Large intestine (tissue), 3 donors: Measurements from ENCODE around the gene FRS3. TPM values are rescaled to one million over a fixed set of nuclear protein-coding genes. Genes with fewer than 3 reads are reported as not detected.

Experiments used
- DNase-seq, 2 donors: peaks; one replicate each; pipeline versions ENCODE4 v3.0.0 to v3.0.0-alpha.2; 2013
- H3K27ac ChIP-seq: one replicate; pipeline ENCODE4 v1.5.1; 2013; ENCODE audit warnings: low read length
- H3K27me3 ChIP-seq: 2 replicates; pipeline ENCODE4 v1.6.1; 2013; ENCODE audit warnings: low read length; ENCODE audit not compliant: control insufficient read depth, insufficient read depth
- H3K36me3 ChIP-seq: 2 replicates; pipeline ENCODE4 v1.6.1; 2013; ENCODE audit warnings: low read length; ENCODE audit not compliant: control insufficient read depth, insufficient read depth
- H3K4me1 ChIP-seq: one replicate; pipeline ENCODE4 v1.6.1; 2013; ENCODE audit warnings: low read length; ENCODE audit not compliant: control insufficient read depth, insufficient read depth
- H3K4me3 ChIP-seq: one replicate; pipeline ENCODE4 v1.5.1; 2013; ENCODE audit warnings: low read length
- H3K9me3 ChIP-seq: one replicate; pipeline ENCODE4 v1.6.1; 2013; ENCODE audit warnings: mild to moderate bottlenecking, low read depth, low read length, moderate library complexity; ENCODE audit not compliant: control insufficient read depth
- WGBS: methylation state at CpG from one replicate; pipeline ENCODE4 v1.1.5; 2013; ENCODE audit warnings: low lambda C conversion rate; ENCODE audit not compliant: insufficient coverage; 5-methylcytosine and 5-hydroxymethylcytosine counted together
- polyA plus RNA-seq: library from polyadenylated mRNA; unstranded; fragments of 120-200 nt; gene quantifications from one replicate; pipeline ENCODE4 v1.2.1, GENCODE V29; 2013

FRS3 gene
- polyA plus RNA-seq, 1 donor = 5.9 TPM

DNA sequence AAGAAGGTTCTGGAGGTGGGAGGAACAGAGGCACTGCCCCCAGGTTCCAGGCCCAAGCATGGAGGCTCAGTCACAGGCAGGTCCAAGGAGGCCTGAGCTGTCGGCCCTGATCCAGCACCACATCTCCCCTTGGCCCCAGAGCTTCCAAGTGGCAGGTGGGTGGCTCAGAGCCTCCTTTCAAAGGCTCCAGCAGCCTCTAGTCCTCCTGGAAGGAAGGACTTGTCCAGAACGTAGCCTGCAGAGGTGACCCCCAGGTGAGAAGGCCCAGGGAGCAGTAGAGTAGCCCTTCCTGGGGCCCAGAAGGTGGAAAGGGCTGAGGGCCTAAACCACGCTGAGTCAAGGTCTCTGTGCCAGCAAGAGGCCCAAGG, 52.0 kb downstream of the FRS3 start:
- Histone ChIP-seq H3K4me3 (no peak overlapping the region), H3K36me3 (peaks cover 13% of the 10 kb centered on the region), H3K27me3 (no peaks in the 10 kb centered on the region), H3K4me1 (peaks cover 72% of the 10 kb centered on the region), H3K9me3 (no peaks in the 10 kb centered on the region), H3K27ac (peak overlapping the region; percentile 96)
- no CpG with 5 or more reads among the region's 3 CpGs for WGBS
- no peak for DNase-seq

DNA sequence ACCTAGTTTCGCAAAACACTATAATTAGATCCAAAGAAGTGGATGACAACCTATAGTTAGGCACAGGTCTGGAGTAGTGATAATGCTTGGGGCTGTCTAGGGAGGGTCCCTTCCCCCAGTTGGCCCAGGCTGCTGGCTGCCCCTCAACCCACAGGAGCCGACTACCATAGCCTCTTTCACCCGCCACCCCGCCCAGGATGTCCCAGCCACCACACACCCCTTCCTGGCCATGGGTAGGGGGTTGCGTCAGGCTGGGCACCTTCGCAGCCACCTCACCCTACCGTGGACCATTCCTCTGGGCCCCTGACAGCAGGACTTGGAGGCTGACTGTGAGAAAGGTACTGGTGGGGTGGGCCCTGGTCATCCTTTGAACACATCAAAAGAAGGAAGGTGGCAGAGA, 52.8 kb downstream of the FRS3 start:
- Histone ChIP-seq H3K27ac (peak overlapping the region; percentile 96), H3K4me1 (peaks cover 79% of the 10 kb centered on the region)
- WGBS = 67% methylated on average over 1 of the region's 7 CpGs

DNA sequence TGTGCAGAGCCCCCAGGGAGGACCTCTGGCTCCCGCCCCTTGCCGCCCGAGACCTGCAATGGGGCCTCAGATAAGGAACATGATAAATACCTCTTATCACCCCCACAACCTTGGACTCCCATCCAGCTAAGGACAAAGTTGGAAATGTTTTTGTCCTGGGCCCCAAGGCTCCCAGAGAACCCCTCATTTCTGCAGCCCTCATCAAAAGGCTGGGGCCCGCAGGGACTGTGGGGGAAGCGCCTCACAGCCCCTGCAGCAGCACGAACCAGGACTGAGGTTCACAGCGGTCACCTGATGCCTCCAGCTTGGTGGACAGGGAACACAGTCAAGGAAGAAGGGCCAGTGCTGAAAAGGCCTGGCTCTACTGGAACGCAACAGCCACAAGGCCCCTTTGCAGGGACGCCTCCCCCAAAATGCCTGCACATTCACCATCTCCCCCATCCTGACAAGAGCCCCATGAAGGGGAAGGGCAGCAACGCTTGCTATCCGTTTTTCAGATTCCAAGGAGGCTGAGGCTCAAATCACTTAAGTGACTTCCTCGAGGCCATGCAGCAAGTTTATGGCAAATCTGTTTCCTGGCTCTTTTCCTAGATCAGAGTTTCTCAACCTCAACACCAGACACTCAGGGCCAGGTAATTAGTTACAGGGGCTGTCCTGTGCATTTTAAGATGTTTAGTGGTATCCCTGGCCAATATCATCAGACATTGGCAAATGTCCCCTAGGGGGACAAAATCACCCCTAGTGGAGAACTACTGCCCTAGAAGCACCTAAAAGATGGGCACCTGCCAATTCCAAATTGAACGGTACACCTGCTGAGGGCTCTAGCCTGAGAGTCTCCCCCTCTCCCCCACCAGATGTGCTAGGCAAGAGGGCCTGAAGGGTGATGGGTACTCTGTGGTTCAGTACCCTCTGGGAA, 54.9 kb downstream of the FRS3 start:
- no CpG with 5 or more reads among the region's 13 CpGs for WGBS
- Histone ChIP-seq H3K27me3 (no peaks in the 10 kb centered on the region), H3K4me3 (no peak overlapping the region), H3K27ac (peak overlapping the region; percentile 96), H3K36me3 (peaks cover 14% of the 10 kb centered on the region), H3K9me3 (no peaks in the 10 kb centered on the region), H3K4me1 (peaks cover 87% of the 10 kb centered on the region)
- DNase-seq = peak; percentile 91 to 97

More for the DNA sequence above, 52.8 kb downstream of the FRS3 start:
- Histone ChIP-seq H3K4me3 (no peak overlapping the region), H3K36me3 (peaks cover 14% of the 10 kb centered on the region), H3K27me3 (no peaks in the 10 kb centered on the region), H3K9me3 (no peaks in the 10 kb centered on the region)
- DNase-seq = no peak

DNA sequence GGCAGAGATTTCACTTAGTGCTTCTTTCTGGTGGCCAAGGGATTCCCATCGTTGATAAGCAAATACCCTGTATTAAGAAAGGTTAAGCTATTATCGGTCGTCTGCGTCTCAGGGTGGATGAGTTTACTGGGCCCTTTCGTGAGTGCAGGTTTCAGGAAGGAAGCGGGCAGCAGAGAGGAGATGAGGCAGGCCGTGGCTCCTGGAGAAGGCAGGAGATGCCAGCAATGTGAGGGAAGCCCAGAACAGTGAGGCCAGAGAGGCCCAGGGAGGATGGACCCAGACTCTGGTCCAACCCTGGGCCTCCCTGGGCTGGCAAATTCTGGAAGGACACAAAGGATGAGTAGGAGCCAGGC, 55.5 kb downstream of the FRS3 start:
- WGBS = no CpG with 5 or more reads among the region's 7 CpGs
- Histone ChIP-seq H3K36me3 (peaks cover 11% of the 10 kb centered on the region), H3K4me1 (peaks cover 88% of the 10 kb centered on the region), H3K4me3 (peak overlapping the region; percentile 50), H3K27me3 (no peaks in the 10 kb centered on the region), H3K27ac (peak overlapping the region; percentile 96), H3K9me3 (no peaks in the 10 kb centered on the region)
- DNase-seq = no peak

DNA sequence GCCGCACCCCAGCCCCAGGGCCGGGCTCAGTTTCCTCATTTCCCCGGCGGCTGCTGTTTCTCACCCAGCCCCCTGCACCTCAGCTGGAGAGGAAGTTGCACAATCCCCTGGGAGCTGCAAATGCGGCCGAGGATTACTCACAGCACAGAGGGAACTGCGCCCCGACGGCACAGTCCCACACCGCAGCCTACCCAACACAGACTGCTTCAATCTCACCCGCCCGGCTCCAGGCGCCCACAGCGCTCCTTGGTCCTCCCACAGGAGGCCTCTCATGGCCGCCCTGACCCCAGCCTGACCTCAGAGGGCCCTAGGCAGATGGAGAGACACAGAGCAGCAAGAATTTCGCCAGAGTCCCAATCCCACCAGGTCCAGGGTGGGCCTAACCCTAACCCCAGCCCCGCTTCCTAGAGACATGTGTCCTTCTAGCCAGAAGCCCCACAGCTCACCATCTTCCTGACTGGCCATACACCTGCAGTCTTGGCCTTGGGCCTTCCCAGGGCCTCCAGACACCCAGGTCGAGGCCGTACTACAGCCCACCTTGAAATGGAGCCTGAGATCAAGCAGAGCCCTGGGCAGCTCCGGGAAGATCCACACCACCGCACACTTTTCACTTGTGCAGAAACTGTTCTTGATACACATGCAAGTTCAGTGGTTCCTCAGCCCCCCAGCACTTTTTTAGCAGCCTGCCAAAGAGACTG, 56.0 kb downstream of the FRS3 start:
- Histone ChIP-seq H3K36me3 (peaks cover 12% of the 10 kb centered on the region), H3K4me1 (peaks cover 88% of the 10 kb centered on the region), H3K4me3 (peak overlapping the region; percentile 50), H3K9me3 (no peaks in the 10 kb centered on the region), H3K27me3 (no peaks in the 10 kb centered on the region), H3K27ac (peak overlapping the region; percentile 96)
- no CpG with 5 or more reads among the region's 21 CpGs for WGBS
- peak; percentile 90 to 92 for DNase-seq

DNA sequence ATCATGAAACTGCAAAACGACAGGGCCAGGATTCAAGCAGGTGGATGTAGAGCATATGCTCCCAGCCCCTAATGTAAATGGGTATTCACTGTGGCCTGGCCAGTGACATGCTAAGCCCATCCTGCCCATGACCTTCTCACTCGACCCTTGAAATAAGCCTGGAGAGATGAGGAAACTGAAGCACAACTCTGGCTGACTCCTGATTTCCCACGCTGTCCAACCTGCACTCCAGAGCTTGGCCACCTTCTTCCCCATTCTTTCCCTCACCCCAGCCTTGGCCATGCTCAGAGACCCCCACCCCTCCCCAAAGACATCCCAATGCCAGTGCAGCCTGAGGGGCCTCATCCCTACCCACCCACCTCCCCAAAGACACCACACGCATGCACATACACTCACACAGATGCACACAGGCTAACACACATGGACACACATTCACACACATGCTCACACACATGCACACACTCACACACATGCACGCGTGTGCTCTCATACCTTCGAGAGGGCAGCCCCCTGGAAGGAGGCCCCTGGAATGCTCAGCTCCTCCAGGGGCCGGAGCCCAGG, 56.7 kb downstream of the FRS3 start:
- peak overlapping the region; percentile 96 for H3K27ac ChIP-seq
- DNase-seq = no peak
- H3K36me3 ChIP-seq = peaks cover 12% of the 10 kb centered on the region
- H3K4me1 ChIP-seq = peaks cover 86% of the 10 kb centered on the region
- peak overlapping the region; percentile 50 for H3K4me3 ChIP-seq
- no peaks in the 10 kb centered on the region for H3K9me3 ChIP-seq
- no peaks in the 10 kb centered on the region for H3K27me3 ChIP-seq
- 60% methylated on average over 1 of the region's 8 CpGs for WGBS

DNA sequence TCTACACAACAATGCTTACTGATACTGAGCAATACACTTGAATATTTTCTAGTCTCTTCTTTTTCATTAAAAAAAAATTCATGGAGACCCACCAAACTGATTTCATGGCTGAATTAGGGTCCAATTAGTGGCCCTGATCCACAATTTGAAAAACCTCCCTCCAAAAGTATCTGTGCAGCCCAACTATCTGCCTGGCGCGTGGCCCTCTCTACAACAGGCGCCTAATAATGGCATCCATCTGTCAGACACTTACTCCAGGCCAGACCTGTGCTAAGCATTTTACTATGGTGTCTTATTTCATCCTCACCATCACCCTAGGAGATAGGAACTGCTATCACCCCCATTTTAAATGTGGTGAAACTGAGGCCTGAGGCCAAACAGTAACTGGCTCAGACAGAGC, 58.3 kb downstream of the FRS3 start:
- no peaks in the 10 kb centered on the region for H3K9me3 ChIP-seq
- no peak for DNase-seq
- H3K27me3 ChIP-seq = no peaks in the 10 kb centered on the region
- H3K27ac ChIP-seq = peak overlapping the region; percentile 16
- peaks cover 24% of the 10 kb centered on the region for H3K36me3 ChIP-seq
- WGBS = no CpG with 5 or more reads among the region's 3 CpGs
- H3K4me3 ChIP-seq = peak overlapping the region; percentile 11
- H3K4me1 ChIP-seq = peaks cover 86% of the 10 kb centered on the region

DNA sequence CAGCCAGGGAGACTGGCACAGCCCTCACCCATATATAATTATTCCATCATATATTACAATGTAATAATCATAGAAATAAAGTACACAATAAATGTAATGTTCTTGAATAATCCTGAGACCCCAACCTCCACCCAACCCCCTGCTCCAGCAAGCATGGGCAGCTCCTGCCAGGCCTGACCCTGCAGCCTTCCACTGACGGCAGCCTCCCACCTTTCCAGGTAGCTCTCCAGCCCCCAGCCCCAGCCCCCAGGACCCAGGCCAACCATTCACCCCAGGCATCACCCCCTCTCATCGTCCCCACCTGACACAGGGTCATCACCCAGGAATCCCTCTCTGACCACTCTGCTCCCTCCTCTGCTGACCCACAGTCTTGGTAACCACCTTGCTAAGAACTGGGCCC, 58.9 kb downstream of the FRS3 start:
- peak overlapping the region; percentile 77 for H3K27ac ChIP-seq

DNA sequence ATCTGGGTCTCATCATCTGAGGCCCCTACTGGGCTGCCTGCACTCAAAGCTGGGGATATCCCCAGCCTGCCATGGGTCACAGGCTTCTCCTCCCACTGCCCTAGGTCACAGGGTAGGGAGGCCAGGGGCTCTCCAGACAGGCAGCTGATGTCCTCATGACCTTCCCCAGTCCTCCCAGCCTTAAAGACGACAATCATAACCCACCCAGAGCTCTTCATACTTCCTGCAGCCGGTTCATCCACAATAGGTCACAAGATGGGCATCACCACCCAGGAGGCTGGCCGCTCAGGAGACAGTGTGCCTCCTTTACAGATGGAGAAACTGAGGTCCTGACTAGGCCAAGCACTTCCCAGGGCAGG, 59.5 kb downstream of the FRS3 start:
- WGBS = no CpG with 5 or more reads among the region's 3 CpGs

More for the DNA sequence above, 58.9 kb downstream of the FRS3 start:
- Histone ChIP-seq H3K36me3 (peaks cover 27% of the 10 kb centered on the region), H3K4me1 (peaks cover 84% of the 10 kb centered on the region), H3K27me3 (no peaks in the 10 kb centered on the region), H3K9me3 (no peaks in the 10 kb centered on the region), H3K4me3 (no peak overlapping the region)
- no peak for DNase-seq
- no CpG with 5 or more reads among the region's 2 CpGs for WGBS

More for the DNA sequence above, 59.5 kb downstream of the FRS3 start:
- DNase-seq = no peak
- peak overlapping the region; percentile 77 for H3K27ac ChIP-seq
- H3K4me3 ChIP-seq = peak overlapping the region; percentile 5
- no peaks in the 10 kb centered on the region for H3K9me3 ChIP-seq
- H3K4me1 ChIP-seq = peaks cover 78% of the 10 kb centered on the region
- H3K27me3 ChIP-seq = no peaks in the 10 kb centered on the region
- peaks cover 26% of the 10 kb centered on the region for H3K36me3 ChIP-seq
